Fibroblast of skin of right quadriceps (primary cell): ENCODE measurements around the gene PTTG1IP.
A peak's percentile ranks its signal among the peaks of the same experiment; 100 is the strongest.
"Not testable (repeated sequence)": the region's sequence is repeated elsewhere in the genome, so short reads cannot be mapped to it uniquely, and the experiment has no call there.

Experiments
- DNase-seq: peaks from one replicate; pipeline ENCODE4 v3.0.0-alpha.2; 2013

The PTTG1IP gene

GRCh38 chr21:44842721-44843445 is 30.6 kb downstream of the PTTG1IP start:
- DNase-seq, result no peak

- no peak for DNase-seq
Measured at GRCh38 chr21:44842087-44842486, 31.4 kb downstream of the PTTG1IP start.

DNA sequence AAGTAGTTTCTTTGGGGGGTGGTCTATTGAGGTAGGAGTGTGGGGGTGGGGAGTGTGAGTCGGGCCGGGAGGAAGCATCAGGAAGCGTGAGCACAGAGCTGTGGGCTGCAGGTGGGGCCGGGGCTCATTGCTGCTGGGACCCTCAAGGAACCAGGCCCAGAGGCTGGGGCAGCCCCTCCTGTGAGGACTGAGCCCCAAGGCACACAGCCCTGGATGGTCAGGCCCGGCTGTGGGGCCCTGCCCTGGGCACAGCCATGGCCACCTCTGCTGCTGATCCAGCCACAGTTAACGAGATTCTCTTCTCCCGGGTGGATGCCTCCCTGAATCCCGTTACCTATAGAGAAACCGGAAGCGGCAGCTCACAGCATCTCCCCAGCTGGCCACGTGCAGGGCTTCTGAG is 32.7 kb downstream of the PTTG1IP start:
- DNase-seq, result no peak

- DNase-seq, result no peak
Measured at GRCh38 chr21:44838951-44839350, 34.5 kb downstream of the PTTG1IP start.

DNA sequence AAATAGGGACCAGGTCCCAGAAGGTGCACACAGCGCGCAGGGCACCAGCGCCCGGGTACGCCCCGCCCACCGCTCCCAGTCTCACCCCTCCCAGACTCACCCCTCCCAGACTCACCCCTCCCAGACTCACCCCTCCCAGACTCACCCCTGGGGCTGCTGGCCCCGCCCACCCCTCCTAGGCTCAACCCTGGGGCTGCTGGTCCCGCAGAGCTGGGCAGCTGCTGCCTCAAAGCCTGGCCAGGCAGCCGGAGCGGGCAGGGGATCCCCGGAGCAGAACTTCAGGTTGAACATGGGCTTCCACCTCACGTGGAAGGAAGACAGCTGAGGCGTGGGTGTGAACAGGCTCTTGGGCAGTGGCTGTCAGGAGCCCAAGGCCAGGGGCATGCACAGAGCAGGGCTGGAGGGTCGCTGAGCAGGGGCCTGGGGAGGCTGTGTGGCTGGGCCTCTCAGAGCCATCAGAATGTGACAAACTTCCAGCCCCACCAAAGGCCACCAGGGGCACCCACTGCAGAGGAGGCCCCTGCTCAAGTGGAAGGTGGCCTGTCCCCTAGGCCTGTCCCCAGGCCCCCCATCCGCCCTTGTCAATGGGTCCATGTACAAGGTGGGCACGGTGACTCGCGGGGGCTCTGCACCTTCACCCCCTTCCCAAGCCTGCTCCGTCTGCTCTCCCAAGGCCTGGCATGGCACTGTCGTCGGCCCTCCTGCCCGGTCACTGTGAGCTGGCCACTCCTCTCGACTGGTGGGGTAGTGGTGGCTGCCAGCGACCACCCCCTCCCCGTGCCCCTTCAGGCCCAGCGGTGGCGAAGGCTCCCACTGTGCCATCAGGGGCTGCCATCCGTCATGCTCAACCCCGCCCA is 35.2 kb downstream of the PTTG1IP start:
- no peak for DNase-seq

- no peak for DNase-seq
Measured at GRCh38 chr21:44837537-44837936, 36.0 kb downstream of the PTTG1IP start.

DNA sequence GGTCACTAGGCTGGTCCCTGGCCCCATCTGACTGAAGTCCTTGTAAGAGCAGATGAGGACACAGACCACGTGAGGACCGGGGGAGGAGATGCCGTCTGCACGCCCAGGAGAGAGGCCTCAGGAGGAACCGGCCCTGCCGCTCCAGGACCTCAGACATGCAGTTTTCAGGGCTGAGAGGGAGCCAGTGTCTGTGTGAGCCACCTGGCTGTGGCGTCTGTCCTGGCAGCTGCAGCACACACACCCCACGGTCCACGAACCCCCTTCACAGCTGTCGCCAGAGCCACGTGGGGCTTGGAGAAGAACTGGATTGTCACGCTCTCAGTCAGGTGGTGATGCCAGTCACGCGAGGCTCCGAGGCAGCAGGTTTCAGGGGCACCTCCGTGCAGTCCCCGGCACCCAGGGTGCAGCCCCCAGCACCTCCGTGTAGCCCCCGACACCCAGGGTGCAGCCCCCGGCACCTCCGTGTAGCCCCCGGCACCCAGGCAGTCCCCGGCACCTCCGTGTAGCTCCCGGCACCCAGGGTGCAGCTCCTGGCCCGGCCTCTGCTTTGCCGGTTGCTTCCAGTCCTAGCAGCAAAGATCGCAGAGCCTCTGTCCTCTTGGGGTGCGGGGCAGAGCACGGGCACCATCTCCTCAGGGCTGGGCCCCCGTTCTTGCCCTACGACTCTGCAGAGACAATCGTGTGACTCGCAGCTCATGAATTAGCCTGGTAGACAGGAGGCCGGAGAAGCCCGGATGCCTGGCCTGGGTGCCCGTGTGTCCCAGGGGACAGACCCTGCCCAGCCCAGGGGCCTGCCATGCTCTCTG is 36.6 kb downstream of the PTTG1IP start:
- DNase-seq, result peak; percentile 19

DNA sequence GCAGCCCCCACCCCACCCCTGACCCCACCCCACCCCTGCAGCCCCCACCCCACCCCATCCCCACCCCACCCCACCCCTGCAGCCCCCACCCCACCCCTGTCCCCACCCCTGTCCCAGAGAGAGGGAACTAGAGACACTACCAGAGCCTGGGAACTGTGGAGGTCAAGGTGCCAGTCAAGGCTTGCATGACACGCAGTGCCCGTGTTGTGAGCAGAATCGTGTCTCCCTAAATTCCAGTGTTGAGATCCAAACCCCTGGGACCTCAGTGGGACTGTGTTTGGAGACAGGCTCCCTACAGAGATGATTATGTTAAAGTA is 37.2 kb downstream of the PTTG1IP start:
- DNase-seq, result no peak

DNA sequence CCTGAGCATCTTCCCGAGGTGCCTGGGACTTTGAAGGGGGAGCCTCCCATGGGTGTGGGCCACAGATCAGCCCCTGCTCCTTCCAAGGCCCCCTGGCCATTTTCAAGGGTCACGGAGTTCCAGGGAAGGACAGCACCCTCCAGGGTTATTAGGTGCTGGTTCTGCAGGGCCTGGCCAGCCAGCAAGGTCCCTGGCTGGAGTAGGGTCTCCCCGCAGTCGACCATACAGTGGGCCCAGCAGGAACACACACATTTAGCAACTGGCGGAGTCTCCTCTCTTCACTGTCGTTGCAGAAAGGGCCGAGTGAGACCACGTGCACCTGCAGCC is 37.9 kb downstream of the PTTG1IP start:
- no peak for DNase-seq

- DNase-seq, result no peak
Measured at GRCh38 chr21:44834951-44835646, 38.4 kb downstream of the PTTG1IP start.

DNA sequence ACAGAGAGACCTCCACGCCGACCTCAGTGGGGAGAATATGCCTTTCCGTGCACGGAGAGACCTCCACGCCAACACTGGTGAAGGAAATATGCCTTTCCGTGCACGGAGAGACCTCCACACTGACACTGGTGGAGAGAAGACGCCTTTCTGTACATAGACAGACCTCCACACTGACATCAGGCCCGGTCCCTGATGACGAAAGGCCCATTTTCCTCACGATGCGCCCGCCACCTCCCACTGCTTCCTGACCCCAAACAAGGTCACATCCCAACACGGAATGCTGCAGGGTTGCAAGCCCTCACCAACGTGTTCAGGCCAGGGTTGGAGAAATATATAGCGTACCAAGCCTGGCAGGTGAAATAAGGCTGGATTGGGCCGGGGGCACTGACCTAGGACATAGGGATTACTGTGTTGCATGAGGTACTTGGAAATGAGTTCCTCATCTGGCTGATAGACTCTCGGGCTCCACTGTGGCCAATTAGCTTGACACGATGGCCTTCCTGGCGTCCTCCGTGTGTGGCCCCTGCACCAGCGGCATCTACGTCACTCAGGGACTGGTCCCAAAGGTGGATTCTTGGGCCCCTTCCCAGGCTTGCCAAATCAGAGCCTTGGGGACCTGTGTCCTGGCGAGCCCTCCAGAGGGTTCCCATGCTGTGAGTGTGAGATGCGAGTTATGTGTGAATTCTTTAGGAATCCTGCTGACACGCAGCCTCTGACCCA is 39.1 kb downstream of the PTTG1IP start:
- no peak for DNase-seq

GRCh38 chr21:44833663-44834062 is 39.8 kb downstream of the PTTG1IP start:
- DNase-seq, result no peak

DNA sequence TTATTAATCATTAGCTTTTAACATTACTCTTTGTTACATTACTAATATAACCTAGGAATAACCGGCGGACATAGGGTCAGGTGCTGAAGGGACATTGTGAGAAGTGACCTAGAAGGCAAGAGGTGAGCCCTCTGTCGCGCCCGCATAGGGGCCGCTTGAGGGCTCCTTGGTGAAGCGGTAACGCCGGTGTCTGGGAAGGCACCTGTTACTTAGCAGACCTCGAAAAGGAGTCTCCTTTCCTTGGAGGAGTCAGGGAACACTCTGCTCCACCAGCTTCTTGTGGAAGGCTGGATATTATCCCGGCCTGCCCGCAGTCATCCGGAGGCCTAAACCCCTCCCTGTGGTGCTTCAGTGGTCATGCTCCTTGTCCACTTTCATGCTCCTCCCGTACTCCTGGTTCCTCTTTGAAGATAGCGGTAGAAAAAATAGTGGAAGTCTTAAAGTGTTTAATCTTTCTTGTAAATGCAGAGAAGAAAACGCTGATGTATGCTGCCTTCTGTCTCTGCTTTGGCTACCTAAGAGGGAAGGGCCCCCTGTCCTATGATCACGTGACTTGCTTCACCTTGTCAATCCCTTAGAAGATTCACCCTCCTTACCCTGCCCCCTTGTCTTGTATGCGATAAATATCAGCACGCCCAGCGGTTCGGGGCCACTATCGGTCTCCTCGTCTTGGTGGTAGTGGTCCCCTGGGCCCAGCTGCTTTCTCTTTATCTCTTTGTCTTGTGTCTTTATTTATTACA is 40.8 kb downstream of the PTTG1IP start:
- DNase-seq, result not testable (repeated sequence)

- no peak for DNase-seq
Measured at GRCh38 chr21:44831227-44831860, 42.1 kb downstream of the PTTG1IP start.

- no peak for DNase-seq
Measured at GRCh38 chr21:44829507-44830092, 43.9 kb downstream of the PTTG1IP start.

DNA sequence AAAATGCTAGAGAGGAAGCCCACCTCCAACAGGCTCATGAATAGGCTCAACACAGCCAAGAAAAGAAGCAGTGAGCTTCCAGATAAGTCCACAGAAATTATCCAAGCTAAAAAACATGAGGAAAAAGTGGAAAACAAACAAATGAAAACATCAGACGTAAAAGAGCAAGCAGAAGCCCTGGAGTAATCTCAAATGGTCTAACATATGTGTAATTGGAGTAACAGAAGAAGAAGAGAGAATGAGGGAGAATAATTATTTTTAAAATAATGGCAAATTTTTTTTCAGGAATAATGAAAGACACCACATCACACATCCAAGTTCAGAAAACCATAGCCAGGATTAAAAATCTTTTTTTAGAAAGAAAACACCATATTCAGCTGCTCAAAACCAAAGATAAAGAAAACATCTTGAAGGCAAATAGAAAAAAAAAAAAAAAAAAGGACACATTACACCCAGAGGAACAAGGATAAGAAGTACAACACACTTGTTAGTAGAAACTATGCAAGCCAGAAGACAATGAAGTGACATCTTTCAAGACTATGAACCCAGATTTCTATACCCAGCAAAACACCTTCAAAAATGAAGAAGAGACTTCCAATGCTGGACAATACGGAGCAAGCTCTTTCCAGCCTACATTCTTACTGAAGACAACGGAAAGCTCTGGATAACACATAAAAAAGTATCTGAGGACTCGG is 45.0 kb downstream of the PTTG1IP start:
- DNase-seq, result no peak

- no peak for DNase-seq
Measured at GRCh38 chr21:44823179-44823660, 50.3 kb downstream of the PTTG1IP start.

DNA sequence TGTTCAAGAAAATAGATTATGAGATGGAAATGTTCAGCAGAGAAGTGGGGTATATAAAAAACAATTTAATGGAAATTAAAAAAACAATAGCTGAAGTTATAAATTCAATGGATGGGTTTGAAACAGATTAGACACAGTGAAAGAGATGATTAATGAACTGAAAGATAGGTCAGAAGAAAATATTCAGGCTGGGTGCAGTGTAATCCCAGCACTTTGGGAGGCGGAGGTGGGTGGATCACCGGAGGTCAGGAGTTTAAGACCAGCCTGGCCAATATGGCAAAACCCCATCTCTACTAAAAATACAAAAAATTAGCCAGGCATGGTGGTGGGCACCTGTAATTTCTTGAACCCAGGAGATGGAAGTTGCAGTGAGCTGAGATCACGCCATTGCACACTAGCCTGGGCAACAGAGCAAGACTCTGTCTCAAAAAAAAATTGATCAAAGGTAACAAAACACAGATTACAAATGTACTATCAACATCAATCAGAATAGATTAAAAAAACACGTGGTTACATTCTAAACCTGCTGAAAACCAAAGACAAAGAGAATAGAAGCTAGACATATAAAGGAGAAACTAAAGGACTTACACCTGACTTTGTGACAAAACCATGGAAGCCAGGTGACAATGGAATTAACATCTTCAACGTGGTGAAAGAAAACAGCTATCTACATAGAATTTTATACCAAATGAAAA is 50.9 kb downstream of the PTTG1IP start:
- no peak for DNase-seq

DNA sequence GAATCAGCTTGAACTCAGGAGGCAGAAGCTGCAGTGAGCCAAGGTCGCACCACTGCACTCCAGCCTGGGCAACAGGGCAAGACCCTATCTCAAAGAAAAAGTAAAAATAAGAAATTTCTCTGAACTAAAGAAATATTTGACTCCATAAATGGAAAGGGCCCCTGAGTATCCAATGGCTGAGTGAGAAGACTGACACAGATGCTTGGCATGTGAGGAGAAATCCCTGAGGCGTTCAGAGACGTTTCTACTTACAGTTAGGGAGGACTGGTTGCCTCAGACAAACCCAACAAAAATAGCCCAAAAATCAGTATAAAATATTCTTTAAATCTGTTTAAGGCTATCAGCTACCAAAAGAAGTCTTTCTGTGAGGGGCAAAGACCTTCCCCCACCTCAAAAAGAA is 52.6 kb downstream of the PTTG1IP start:
- DNase-seq, result peak; percentile 49
